Stimulated activated naive B cell treated with anti-CD40 and anti-IgM and Interleukin-4, amounts not matched to agents 10 μg/mL and 1 μg/mL and 100 μg/mL, for 72 hours (primary cell): Measurements from ENCODE around the gene KCNQ2.

Source experiments
- ATAC-seq, 2 donors: fragments of 150-1000 bp; cut with Tn5 transposase; replicated peaks; 2 replicates each; pipeline ENCODE4 v1.10.0; 2021; ENCODE audit warnings: moderate library complexity in 1 of 2
- DNase-seq: peaks from one replicate; pipeline ENCODE4 v3.0.0; 2021
- H3K27ac Mint-ChIP-seq: one replicate; pipeline ENCODE4 v1.8.0; 2022; ENCODE audit warnings: mild to moderate bottlenecking, mixed read lengths
- H3K27me3 Mint-ChIP-seq, 2 donors: one replicate each; pipeline ENCODE4 v1.8.0; 2022; ENCODE audit warnings: mixed read lengths in 2 of 2
- H3K36me3 Mint-ChIP-seq, 2 donors: one replicate each; pipeline ENCODE4 v1.8.0; 2022; ENCODE audit warnings: mixed read lengths in 2 of 2, mild to moderate bottlenecking in 1 of 2
- H3K4me1 Mint-ChIP-seq, 2 donors: one replicate each; pipeline ENCODE4 v1.8.0; 2022; ENCODE audit warnings: mixed read lengths in 2 of 2, mild to moderate bottlenecking in 1 of 2
- H3K4me3 Mint-ChIP-seq, 2 donors: one replicate each; pipeline ENCODE4 v1.8.0; 2022; ENCODE audit warnings: mild to moderate bottlenecking in 2 of 2, mixed read lengths in 2 of 2, moderate library complexity in 1 of 2
- H3K9me3 Mint-ChIP-seq, 2 donors: one replicate each; pipeline ENCODE4 v1.8.0; 2022; ENCODE audit warnings: mixed read lengths in 2 of 2, mild to moderate bottlenecking in 1 of 2

The KCNQ2 gene

DNA sequence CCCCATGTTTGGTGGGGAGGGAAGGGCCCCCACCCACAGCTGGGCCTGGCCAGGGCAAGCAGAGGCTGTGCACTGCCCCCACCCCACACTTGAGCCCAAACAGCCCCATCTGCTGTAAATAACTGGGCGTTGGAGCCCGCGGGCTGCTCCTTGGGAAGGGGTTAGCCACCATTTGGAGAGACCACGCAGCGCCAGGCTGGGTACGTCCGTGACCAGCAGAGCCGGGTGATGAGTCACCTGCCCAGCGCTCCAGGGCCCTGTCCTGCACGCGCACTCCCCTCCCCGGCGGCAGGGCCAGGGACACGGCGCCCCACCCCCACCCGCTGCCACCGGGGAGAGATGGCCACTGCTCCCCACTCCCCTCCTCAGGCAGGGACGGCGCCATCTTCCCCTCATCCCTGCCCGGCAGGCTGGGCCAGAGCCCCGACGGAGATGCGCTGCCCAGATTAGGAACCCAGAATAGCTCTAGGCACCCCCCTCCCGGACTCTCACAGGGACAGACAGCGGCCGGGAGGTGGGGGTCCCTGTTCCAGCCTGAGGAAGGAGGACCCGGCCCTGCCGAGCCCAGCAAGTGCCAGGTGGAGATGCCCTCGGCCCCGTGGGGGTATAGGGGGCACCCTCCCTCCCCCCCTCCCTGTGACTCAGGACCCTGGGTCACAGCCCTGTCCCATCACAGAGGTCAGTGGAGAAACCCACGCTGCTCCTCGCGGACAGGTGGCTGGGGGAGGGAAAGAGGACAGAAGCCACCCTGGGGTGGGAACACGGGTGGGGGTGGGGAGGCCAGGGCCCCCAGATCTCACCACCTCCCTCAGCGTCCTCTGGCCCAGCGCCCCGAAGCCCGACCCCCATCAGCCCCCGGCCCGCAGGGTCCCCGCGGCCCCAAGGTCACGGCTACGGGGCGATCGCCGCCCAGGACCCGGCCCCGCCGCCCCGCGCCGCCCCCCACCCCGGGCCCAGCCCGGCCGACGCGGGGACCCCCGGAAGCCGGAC, 25.8 kb upstream of the KCNQ2 start:
- ATAC-seq: no peak
- Mint-ChIP-seq H3K4me3 (peak overlapping the region; percentile 46 to 66), H3K36me3 (no peaks in the 10 kb centered on the region), H3K27me3 (peaks cover 9 to 35% of the 10 kb centered on the region in 2 donors), H3K27ac (no peak overlapping the region), H3K4me1 (peaks cover 7 to 20% of the 10 kb centered on the region in 2 donors), H3K9me3 (no peaks in the 10 kb centered on the region)
- DNase-seq: no peak

DNA sequence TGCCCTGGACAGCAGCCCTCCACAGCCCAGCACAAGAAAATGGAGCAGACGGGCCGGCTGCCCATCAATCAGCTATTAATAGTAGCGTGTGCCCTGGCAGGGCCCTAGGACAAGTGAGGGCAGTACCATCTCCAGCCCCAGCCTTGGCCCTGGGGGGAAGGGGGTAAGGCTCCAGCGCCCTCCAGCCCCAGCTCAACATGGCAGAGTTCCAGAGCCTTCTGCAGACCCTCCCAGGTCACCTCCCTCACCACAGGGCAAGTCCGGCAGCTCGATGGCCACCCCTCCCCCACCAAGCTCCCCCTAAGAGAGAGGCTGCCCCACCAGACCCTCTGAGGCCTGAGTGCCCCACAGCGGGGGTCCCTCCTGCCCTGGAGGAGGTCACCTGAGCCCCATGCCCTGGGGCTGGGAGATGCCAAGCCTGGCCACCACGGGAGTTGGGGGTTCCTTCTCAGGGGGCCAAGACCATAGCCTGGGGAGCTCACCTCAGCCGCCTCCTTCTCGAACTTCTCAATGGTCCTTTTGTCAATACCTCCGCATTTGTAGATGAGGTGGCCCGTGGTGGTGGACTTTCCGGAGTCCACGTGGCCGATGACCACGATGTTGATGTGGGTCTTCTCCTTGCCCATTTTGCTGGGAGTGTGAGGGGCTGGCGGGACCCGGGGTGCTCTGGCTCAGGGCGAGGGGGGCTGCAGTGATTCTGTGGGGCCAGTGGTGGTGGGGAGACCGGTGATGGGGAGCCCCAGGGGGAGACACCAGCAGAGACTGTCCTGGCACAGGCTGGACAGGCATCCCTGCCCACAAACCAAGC, 24.9 kb upstream of the KCNQ2 start:
- Mint-ChIP-seq H3K4me3 (peak overlapping the region in 1 of 2 donors; percentile 50), H3K4me1 (peaks cover 7 to 20% of the 10 kb centered on the region in 2 donors), H3K36me3 (no peaks in the 10 kb centered on the region), H3K27me3 (peaks cover 18 to 35% of the 10 kb centered on the region in 2 donors), H3K27ac (peak overlapping the region; percentile 51), H3K9me3 (peaks cover 2 to 5% of the 10 kb centered on the region in 2 donors)
- ATAC-seq: no peak
- no peak for DNase-seq

DNA sequence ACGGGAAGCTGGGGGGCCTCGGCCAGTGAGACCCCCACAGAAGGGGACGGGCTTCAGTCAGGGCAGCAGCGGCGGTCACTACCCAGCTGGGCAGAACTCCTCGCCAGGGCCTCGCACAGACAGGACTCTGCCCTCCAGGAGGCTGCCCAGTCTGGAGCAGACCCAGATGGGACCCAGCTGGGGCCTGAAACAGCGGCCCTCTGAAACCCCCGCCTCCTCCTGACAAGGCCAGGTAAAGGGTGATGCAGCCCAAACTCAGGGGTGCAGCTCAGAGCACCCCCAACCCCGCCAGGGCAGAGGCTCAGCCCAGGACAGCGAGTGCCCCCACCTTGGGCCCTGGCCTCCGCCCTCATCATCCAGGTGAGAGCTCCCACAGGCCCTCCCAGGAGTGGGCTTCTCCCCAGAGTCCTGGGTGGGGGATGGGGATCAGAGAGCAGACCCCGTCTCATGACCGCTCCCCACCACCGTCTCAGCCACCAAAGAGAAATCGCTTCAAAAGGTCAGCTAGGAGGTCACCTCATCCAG, 24.2 kb upstream of the KCNQ2 start:
- ATAC-seq (peak; percentile 19 to 25), DNase-seq (no peak)
- Mint-ChIP-seq H3K27me3 (peaks cover 20 to 36% of the 10 kb centered on the region in 2 donors), H3K4me1 (peaks cover 7 to 20% of the 10 kb centered on the region in 2 donors), H3K27ac (peak overlapping the region; percentile 51), H3K9me3 (peaks cover 8% of the 10 kb centered on the region in 2 donors), H3K36me3 (no peaks in the 10 kb centered on the region), H3K4me3 (peak overlapping the region; percentile 50 to 65)

DNA sequence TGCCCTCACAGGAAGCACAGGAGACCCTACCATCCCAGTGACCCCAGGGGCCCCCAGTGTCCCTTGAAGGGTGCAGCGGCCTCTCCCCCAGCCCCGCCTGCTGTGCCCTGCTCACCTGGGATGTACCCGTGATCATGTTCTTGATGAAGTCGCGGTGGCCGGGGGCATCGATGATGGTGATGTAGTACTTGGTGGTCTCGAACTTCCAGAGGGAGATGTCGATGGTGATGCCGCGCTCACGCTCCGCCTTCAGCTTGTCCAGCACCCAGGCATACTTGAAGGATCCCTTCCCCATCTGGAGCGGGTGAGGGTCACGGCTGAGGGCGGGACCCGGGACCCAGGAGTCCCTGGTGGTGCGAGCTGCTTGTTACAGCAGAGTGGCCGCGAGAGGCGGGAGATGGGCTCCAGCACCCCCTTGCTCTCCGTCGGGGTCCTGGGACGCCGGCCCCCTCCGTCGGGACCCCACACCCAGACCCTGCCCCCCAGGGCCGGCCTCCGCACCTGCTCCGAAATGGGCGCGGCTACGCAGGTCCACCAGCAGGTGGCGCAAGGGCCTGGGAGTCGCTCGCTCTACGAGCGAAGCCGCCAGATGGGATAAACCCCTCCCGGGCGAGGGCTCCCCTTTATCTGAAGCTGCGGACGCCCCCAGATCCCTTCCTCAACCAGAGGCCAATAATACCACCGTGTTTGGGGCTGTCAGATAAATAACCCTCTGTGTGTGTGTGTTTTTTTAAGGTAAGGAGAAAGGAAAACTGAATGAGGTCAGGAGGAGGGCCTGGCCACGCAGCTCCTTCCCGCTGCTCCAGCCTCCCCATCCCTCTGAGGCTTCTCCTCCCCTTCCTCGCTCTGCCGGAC, 23.5 kb upstream of the KCNQ2 start:
- peak; percentile 76 to 78 for ATAC-seq
- H3K9me3 Mint-ChIP-seq: peaks cover 8 to 11% of the 10 kb centered on the region in 2 donors
- H3K27me3 Mint-ChIP-seq: peaks cover 25 to 43% of the 10 kb centered on the region in 2 donors
- no peaks in the 10 kb centered on the region for H3K36me3 Mint-ChIP-seq
- peak overlapping the region; percentile 65 to 66 for H3K4me3 Mint-ChIP-seq
- peak; percentile 39 for DNase-seq
- H3K27ac Mint-ChIP-seq: no peak overlapping the region
- peaks cover 7 to 20% of the 10 kb centered on the region in 2 donors for H3K4me1 Mint-ChIP-seq

DNA sequence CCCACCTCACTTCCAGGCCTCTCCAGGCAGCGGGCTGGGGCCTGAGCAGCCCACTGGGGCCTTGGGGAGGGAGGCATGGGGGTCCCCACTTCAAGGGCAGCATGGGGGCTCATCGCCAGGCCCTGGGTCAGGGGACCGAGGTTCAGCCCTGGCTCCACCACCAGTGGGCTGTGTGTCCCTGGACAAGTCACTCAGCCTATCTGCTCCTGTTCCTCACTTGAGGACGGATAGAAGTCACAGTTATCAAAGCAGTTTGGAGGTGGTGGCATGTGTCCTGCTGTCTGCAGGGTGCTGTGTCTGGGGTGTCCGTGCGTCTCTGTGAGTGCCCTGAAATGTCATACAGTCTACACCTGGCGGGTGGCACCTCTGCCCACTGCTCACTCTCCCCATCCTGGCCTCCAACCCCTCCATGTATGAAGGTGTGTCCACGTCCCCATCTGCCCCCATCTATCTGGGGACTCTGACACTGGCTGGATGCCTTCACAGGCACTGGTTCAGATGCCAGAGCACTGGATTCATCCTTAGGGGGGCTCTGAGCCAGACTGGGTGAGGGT, 22.8 kb upstream of the KCNQ2 start:
- ATAC-seq: no peak
- no peak for DNase-seq
- Mint-ChIP-seq H3K4me1 (peaks cover 7 to 20% of the 10 kb centered on the region in 2 donors), H3K4me3 (no peak overlapping the region), H3K27ac (no peak overlapping the region), H3K36me3 (no peaks in the 10 kb centered on the region), H3K27me3 (peaks cover 28 to 48% of the 10 kb centered on the region in 2 donors), H3K9me3 (peaks cover 8 to 11% of the 10 kb centered on the region in 2 donors)

DNA sequence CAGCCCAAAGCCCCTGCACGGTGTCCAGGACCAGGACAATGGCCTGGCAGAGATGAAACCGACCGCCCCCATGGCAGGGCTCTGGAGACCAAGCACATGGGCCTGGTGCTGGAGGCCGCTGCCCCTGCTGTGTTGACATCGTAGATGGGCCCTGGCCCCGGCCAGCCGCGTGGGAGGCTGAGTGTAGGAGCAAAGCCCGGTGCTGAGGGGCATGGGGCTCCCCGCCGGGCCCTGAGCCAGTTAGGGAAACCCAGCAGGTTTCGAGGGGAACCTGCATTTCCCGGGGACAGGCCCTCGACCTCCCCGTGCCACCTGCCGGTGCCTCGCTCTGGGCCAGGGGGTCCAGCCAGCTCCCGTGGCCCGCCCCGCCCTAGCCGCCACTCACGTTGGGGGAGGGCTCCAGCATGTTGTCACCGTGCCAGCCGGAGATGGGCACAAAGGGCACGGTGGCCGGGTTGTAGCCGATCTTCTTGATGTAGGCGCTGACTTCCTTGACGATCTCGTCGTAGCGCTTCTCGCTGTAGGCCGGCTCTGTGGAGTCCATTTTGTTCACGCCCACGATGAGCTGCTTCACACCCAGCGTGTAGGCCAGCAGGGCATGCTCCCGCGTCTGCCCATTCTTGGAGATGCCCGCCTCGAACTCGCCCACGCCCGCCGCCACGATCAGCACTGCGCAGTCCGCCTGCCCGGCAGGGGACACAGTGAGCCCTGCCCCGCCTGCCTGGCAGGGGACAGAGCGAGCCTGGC, 22.1 kb upstream of the KCNQ2 start:
- H3K36me3 Mint-ChIP-seq: no peaks in the 10 kb centered on the region
- H3K4me1 Mint-ChIP-seq: peaks cover 7 to 20% of the 10 kb centered on the region in 2 donors
- H3K27me3 Mint-ChIP-seq: peaks cover 34 to 55% of the 10 kb centered on the region in 2 donors
- DNase-seq (no peak), ATAC-seq (no peak)
- H3K4me3 Mint-ChIP-seq: no peak overlapping the region
- peaks cover 8 to 11% of the 10 kb centered on the region in 2 donors for H3K9me3 Mint-ChIP-seq
- H3K27ac Mint-ChIP-seq: no peak overlapping the region

DNA sequence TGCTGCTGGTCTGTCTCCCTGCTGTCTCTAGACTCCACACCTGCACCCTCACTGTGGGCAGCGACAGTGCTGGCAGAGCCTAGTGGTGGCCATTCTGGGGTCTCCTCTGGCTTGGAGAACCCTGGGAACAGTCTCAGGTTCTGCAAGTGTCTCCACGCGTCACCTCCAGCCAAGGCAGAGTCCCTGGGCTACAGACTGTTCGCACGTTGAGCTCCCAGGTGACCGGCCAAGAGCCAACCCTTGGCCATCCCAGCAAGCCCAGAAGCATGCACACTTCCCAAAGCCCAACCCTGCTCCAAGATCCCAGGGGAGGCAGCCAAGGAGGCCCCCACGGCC, 21.6 kb upstream of the KCNQ2 start:
- H3K36me3 Mint-ChIP-seq: no peaks in the 10 kb centered on the region
- peaks cover 37 to 60% of the 10 kb centered on the region in 2 donors for H3K27me3 Mint-ChIP-seq
- H3K4me1 Mint-ChIP-seq: peaks cover 7 to 20% of the 10 kb centered on the region in 2 donors
- no peak overlapping the region for H3K4me3 Mint-ChIP-seq
- no peak for ATAC-seq
- peaks cover 8 to 11% of the 10 kb centered on the region in 2 donors for H3K9me3 Mint-ChIP-seq
- DNase-seq: no peak
- H3K27ac Mint-ChIP-seq: no peak overlapping the region

DNA sequence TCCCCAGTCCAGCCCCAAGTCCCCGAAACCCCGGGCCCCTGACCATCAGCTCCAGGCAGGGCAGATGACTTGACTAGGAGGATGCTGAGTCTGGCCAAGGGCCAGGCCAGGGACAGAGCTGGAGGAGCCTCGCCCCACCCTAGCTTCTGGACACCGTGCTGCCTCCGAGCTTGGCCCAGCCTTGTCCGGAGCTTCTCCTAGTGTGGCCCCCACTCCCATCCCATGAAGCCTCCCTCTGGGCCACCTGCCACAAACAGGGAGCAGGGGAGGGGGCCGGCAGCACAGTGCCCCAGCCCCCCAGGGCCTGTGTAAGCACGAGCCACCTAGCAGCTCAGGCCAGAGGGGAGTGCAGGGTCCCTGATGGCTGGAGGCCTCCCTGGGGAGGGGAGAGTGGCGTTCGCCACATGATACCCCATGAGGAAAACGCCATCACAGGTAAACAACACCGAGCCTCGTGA, 21.1 kb upstream of the KCNQ2 start:
- Mint-ChIP-seq H3K4me3 (no peak overlapping the region), H3K27me3 (peaks cover 37 to 65% of the 10 kb centered on the region in 2 donors), H3K9me3 (peaks cover 8 to 11% of the 10 kb centered on the region in 2 donors), H3K36me3 (no peaks in the 10 kb centered on the region), H3K4me1 (peaks cover 7 to 20% of the 10 kb centered on the region in 2 donors), H3K27ac (no peak overlapping the region)
- DNase-seq: no peak
- no peak for ATAC-seq

DNA sequence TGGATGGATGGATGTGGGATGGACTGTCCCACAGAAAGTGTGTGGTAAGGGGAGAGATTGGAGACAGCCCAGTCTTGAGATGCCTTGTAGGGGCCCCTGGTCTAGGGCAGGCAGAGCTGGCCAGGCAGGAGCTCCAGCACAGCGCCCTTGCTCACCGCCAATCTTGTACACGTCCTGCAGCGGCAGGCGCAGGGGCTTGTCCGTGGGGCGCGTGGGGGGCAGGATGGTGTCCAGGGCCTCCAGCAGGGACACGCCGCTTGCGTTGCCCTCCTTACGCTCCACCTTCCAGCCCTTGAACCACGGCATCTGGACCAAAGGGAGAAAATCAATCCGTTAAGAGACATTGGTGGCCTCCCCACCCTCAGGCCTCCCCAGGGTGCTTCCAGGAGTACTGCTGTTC, 20.5 kb upstream of the KCNQ2 start:
- DNase-seq: no peak
- H3K27ac Mint-ChIP-seq: no peak overlapping the region
- no peaks in the 10 kb centered on the region for H3K36me3 Mint-ChIP-seq
- H3K9me3 Mint-ChIP-seq: peaks cover 8 to 11% of the 10 kb centered on the region in 2 donors
- no peak overlapping the region for H3K4me3 Mint-ChIP-seq
- no peak for ATAC-seq
- H3K4me1 Mint-ChIP-seq: peaks cover 7 to 17% of the 10 kb centered on the region in 2 donors
- H3K27me3 Mint-ChIP-seq: peaks cover 37 to 60% of the 10 kb centered on the region in 2 donors

DNA sequence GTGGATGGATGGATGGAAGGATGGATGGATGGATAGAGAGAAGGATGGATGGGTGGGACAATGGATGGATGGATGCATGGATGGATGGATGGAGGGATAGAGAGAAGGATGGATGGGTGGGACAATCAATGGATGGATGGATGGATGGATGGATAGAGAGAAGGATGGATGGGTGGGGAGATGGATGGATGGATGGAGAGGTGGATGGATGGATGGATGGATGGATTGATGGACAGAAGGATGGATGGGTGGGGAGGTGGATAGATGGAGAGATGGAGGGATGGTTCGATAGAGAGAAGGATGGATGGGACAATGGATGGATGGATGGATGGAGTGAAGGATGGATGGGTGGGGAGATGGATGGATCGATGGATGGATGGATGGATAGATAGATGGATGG, 20.1 kb upstream of the KCNQ2 start:
- peaks cover 7 to 13% of the 10 kb centered on the region in 2 donors for H3K4me1 Mint-ChIP-seq
- no peak overlapping the region for H3K4me3 Mint-ChIP-seq
- H3K27me3 Mint-ChIP-seq: peaks cover 37 to 58% of the 10 kb centered on the region in 2 donors
- no peak overlapping the region for H3K27ac Mint-ChIP-seq
- H3K36me3 Mint-ChIP-seq: no peaks in the 10 kb centered on the region
- H3K9me3 Mint-ChIP-seq: peaks cover 8 to 11% of the 10 kb centered on the region in 2 donors
- DNase-seq (no peak), ATAC-seq (no peak)

DNA sequence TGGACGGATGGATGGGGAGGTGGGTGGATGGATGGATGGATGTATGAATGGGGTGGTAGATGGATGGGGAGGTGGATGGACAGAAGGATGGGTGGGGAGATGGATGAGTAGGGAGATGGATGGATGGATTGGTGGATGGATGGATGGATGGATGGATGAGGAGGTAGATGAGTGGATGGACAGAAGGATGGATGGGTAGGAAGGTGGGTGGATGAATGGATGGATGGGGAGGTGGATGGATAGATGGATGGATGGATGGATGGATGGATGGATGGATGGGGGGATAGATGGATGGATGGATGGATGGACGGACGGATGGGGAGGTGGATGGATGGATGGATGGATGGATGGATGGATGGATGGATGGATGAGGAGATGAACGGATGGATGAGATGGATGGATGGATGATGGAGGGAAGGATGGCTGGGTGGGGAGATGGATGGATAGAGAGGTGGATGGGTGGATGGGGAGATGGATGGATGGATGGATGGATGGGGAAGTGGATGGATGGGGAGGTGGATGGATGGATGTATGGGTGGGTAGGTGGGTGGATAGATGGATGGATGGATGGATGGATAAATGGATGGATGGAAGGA, 19.3 kb upstream of the KCNQ2 start:
- DNase-seq (no peak), ATAC-seq (no peak)
- Mint-ChIP-seq H3K4me1 (peaks cover 5 to 6% of the 10 kb centered on the region in 2 donors), H3K9me3 (peaks cover 8 to 11% of the 10 kb centered on the region in 2 donors), H3K27ac (no peak overlapping the region), H3K36me3 (no peaks in the 10 kb centered on the region), H3K27me3 (peaks cover 36 to 56% of the 10 kb centered on the region in 2 donors), H3K4me3 (no peak overlapping the region)

DNA sequence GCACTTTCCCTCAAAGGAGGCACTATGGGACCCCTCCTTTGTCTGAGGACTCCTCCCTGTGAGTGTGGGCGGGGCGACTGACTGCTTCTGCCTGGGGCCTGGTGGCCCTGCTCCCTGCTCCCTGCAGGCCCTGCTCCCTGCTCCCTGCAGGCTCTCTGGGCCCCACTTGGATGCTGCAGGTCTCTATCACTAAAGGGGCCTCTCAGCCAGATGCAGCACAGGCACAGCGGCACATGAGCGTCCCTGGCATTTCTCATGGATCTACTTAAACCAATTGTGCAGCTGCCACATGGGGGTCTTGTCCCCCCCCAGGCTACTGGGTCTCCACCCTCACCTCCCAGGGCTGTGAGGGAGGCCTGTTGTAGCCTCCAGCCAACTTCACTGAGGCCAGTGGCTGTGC, 18.6 kb upstream of the KCNQ2 start:
- DNase-seq (no peak), ATAC-seq (no peak)
- peaks cover 0 to under 1% of the 10 kb centered on the region in 2 donors for H3K4me1 Mint-ChIP-seq
- peaks cover 38 to 54% of the 10 kb centered on the region in 2 donors for H3K27me3 Mint-ChIP-seq
- no peak overlapping the region for H3K27ac Mint-ChIP-seq
- H3K36me3 Mint-ChIP-seq: peaks cover 0 to 3% of the 10 kb centered on the region in 2 donors
- peaks cover 8 to 14% of the 10 kb centered on the region in 2 donors for H3K9me3 Mint-ChIP-seq
- no peak overlapping the region for H3K4me3 Mint-ChIP-seq
